GM23338 (cell line): ENCODE data around the gene SPTBN2. TPM values are rescaled to one million over a fixed set of nuclear protein-coding genes. Genes with fewer than 3 reads are reported as not detected.
A peak's percentile ranks its signal among the peaks of the same experiment; 100 is the strongest.

Experiments
- ATAC-seq: fragments of 200-7000 bp; cut with Tn5 transposase; 3 replicates; pipeline ENCODE4 v1.9.1; 2020
- DNase-seq: peaks from one replicate; pipeline ENCODE4 v3.0.0-alpha.2; 2015; ENCODE audit warnings: low spot score
- H2AFZ ChIP-seq: fragments of 200-600 bp; sonication (generic); 2 replicates; pipeline ENCODE4 v1.8.0; 2016; ENCODE audit warnings: antibody characterized with exemption, mild to moderate bottlenecking, moderate library complexity
- H3F3A ChIP-seq: fragments of 200-600 bp; sonication (generic); replicated peaks from 2 replicates; pipeline ENCODE4 v1.8.0; 2017; ENCODE audit warnings: antibody characterized with exemption, mixed run types, low read depth
- H3K27ac ChIP-seq: fragments of 200-600 bp; sonication (generic); 2 replicates; pipeline ENCODE4 v1.6.1; 2016; ENCODE audit warnings: low read depth
- H3K27me3 ChIP-seq: fragments of 200-600 bp; sonication (generic); 2 replicates; pipeline ENCODE4 v1.8.0; 2016; ENCODE audit warnings: mild to moderate bottlenecking, mixed run types, moderate library complexity; ENCODE audit not compliant: insufficient read depth
- H3K36me3 ChIP-seq: fragments of 200-600 bp; sonication (generic); 2 replicates; pipeline ENCODE4 v1.8.0; 2016; ENCODE audit warnings: mild to moderate bottlenecking; ENCODE audit not compliant: insufficient read depth
- H3K4me1 ChIP-seq: fragments of 200-600 bp; sonication (generic); 2 replicates; pipeline ENCODE4 v1.8.0; 2016; ENCODE audit warnings: mild to moderate bottlenecking, moderate library complexity; ENCODE audit not compliant: insufficient read depth
- H3K4me2 ChIP-seq: fragments of 200-600 bp; sonication (generic); 2 replicates; pipeline ENCODE4 v1.7.1; 2017; ENCODE audit warnings: mixed run types
- H3K4me3 ChIP-seq: fragments of 200-600 bp; sonication (generic); 2 replicates; pipeline ENCODE4 v1.6.1; 2016; ENCODE audit warnings: mixed run types
- H3K79me2 ChIP-seq: fragments of 200-600 bp; sonication (generic); replicated peaks from 2 replicates; pipeline ENCODE4 v1.8.0; 2017; ENCODE audit warnings: mild to moderate bottlenecking; ENCODE audit not compliant: insufficient read depth
- H3K9me2 ChIP-seq: fragments of 200-600 bp; sonication (generic); 2 replicates; pipeline ENCODE4 v1.8.0; 2017; ENCODE audit not compliant: insufficient read depth
- H4K20me1 ChIP-seq: fragments of 200-600 bp; sonication (generic); replicated peaks from 2 replicates; pipeline ENCODE4 v1.8.0; 2017; ENCODE audit warnings: mild to moderate bottlenecking; ENCODE audit not compliant: insufficient read depth
- H3K27ac Mint-ChIP-seq: 2 replicates; pipeline ENCODE4 v1.8.0; 2020; ENCODE audit warnings: inconsistent platforms, mild to moderate bottlenecking, moderate library complexity, mixed read lengths
- H3K27me3 Mint-ChIP-seq: 3 replicates; pipeline ENCODE4 v1.8.0; 2022; ENCODE audit warnings: low read depth, mild to moderate bottlenecking, moderate library complexity, mixed read lengths, inconsistent platforms; ENCODE audit not compliant: insufficient read depth, poor library complexity
- H3K36me3 Mint-ChIP-seq: 3 replicates; pipeline ENCODE4 v1.8.0; 2021; ENCODE audit warnings: low read depth, mild to moderate bottlenecking, inconsistent platforms, moderate library complexity, mixed read lengths
- H3K4me1 Mint-ChIP-seq: 3 replicates; pipeline ENCODE4 v1.8.0; 2020; ENCODE audit warnings: mild to moderate bottlenecking, inconsistent platforms, mixed read lengths
- H3K4me3 Mint-ChIP-seq: 3 replicates; pipeline ENCODE4 v1.8.0; 2021; ENCODE audit warnings: moderate library complexity, mild to moderate bottlenecking, inconsistent platforms, mixed read lengths
- H3K9me3 Mint-ChIP-seq: 3 replicates; pipeline ENCODE4 v1.8.0; 2020; ENCODE audit warnings: moderate library complexity, mild to moderate bottlenecking, inconsistent platforms, mixed read lengths
- CREB1 ChIP-seq: fragments of 250-450 bp; sonication (Bioruptor Pico); IDR thresholded peaks from 2 replicates; pipeline ENCODE4 v1.5.0; 2020; ENCODE audit warnings: low read depth, mild to moderate bottlenecking, moderate library complexity
- STAT1 ChIP-seq: IDR thresholded peaks from one replicate; pipeline ENCODE4 v1.6.1; 2016; ENCODE audit warnings: antibody characterized with exemption; ENCODE audit not compliant: unreplicated experiment
- ZNF114 ChIP-seq: fragments of 250-450 bp; sonication (Bioruptor Pico); IDR thresholded peaks from 2 replicates; pipeline ENCODE4 v1.5.0; 2020; ENCODE audit warnings: mild to moderate bottlenecking, moderate library complexity
- ZNF331 ChIP-seq: fragments of 250-450 bp; sonication (Bioruptor Pico); IDR thresholded peaks from 2 replicates; pipeline ENCODE4 v1.5.0; 2020; ENCODE audit warnings: low read depth, mild to moderate bottlenecking, moderate library complexity
- polyA plus RNA-seq: library from polyadenylated mRNA; unstranded; fragments of >200 nt; fragmentation: Nextera tagmentation; extraction: Ambion mirVana; gene quantifications from 2 replicates; pipeline ENCODE4 v1.2.1, GENCODE V29; 2016
- total RNA-seq: library from RNA; depleted of rRNA; stranded (reverse); fragments of >200 nt; shearing (Covaris generic); gene quantifications from 2 replicates; pipeline ENCODE4 v1.2.3, GENCODE V29; 2014
- TF ChIP-seq, protein P1 (sequence below): IDR thresholded peaks from 2 replicates; pipeline ENCODE4 v1.6.1; 2016; ENCODE audit warnings: antibody characterized with exemption
- TF ChIP-seq, protein P2 (sequence below): fragments of 250-450 bp; sonication (Bioruptor Pico); IDR thresholded peaks from 2 replicates; pipeline ENCODE4 v1.5.0; 2020; ENCODE audit warnings: mild to moderate bottlenecking, moderate library complexity

SPTBN2 gene
- total and polyA plus RNA-seq, 2 experiments from 2014 or later, result 7.7 to 49.1 TPM

DNA sequence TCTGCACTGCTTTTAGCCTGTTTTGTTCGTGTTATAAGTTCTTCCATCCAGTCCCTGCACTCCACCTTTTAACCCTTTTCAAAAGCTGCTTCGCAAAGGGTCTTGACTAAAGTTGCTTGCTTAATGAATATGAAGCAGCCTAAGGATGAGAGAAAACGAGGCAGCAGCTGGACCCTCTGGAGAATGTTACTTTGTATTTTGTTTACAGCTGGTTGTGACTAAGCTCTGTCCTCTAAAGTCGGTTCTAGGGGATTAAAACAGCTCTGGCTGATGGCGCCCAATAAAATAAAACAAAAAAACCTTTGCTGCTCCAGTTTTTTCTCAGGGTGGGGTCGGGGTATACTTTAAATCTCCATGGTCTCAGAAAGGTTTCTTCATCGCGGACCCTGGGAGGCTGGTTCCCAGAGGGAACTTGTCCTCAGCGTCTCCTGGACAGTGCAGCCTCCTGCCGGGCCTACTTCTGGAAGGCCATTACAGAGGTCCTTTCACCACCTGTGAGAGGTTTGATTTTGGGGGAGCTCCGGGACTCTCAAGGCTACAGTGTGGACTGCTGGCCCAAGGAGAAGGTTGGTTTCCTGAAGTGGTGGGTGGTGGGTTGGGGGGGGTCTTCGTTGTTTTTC lies 91.3 kb downstream of the SPTBN2 start:
- Mint-ChIP-seq H3K4me3 (peak overlapping the region; percentile 97), H3K36me3 (peaks cover 63% of the 10 kb centered on the region), H3K4me1 (peaks cover 44% of the 10 kb centered on the region), H3K27ac (peak overlapping the region; percentile 99), H3K27me3 (peaks cover 24% of the 10 kb centered on the region), H3K9me3 (peaks cover 4% of the 10 kb centered on the region; the same call in 1 of the 3 replicates)
- H3K9me2 ChIP-seq, result no peaks in the 10 kb centered on the region
- H3K27me3 ChIP-seq, result no peaks in the 10 kb centered on the region
- peaks cover 38% of the 10 kb centered on the region for H3K36me3 ChIP-seq
- peaks cover 89% of the 10 kb centered on the region for H3K79me2 ChIP-seq
- peaks cover 29% of the 10 kb centered on the region for H3F3A ChIP-seq
- H3K4me2 ChIP-seq, result peak overlapping the region; percentile 70
- H3K27ac ChIP-seq, result peak overlapping the region; percentile 90
- no peak overlapping the region for H2AFZ ChIP-seq
- peaks cover 34% of the 10 kb centered on the region for H3K4me1 ChIP-seq
- DNase-seq (peak; percentile 26), ATAC-seq (peak; percentile 31)
- H4K20me1 ChIP-seq, result peaks cover 56% of the 10 kb centered on the region
- H3K4me3 ChIP-seq, result peak overlapping the region; percentile 43
- TF ChIP-seq, protein P1, sequence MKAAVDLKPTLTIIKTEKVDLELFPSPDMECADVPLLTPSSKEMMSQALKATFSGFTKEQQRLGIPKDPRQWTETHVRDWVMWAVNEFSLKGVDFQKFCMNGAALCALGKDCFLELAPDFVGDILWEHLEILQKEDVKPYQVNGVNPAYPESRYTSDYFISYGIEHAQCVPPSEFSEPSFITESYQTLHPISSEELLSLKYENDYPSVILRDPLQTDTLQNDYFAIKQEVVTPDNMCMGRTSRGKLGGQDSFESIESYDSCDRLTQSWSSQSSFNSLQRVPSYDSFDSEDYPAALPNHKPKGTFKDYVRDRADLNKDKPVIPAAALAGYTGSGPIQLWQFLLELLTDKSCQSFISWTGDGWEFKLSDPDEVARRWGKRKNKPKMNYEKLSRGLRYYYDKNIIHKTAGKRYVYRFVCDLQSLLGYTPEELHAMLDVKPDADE, result no peak
- no peak for TF ChIP-seq CREB1
- no peak for TF ChIP-seq STAT1
- TF ChIP-seq ZNF331 (CRISPR knock-in tag), result no peak
- TF ChIP-seq, protein P2, sequence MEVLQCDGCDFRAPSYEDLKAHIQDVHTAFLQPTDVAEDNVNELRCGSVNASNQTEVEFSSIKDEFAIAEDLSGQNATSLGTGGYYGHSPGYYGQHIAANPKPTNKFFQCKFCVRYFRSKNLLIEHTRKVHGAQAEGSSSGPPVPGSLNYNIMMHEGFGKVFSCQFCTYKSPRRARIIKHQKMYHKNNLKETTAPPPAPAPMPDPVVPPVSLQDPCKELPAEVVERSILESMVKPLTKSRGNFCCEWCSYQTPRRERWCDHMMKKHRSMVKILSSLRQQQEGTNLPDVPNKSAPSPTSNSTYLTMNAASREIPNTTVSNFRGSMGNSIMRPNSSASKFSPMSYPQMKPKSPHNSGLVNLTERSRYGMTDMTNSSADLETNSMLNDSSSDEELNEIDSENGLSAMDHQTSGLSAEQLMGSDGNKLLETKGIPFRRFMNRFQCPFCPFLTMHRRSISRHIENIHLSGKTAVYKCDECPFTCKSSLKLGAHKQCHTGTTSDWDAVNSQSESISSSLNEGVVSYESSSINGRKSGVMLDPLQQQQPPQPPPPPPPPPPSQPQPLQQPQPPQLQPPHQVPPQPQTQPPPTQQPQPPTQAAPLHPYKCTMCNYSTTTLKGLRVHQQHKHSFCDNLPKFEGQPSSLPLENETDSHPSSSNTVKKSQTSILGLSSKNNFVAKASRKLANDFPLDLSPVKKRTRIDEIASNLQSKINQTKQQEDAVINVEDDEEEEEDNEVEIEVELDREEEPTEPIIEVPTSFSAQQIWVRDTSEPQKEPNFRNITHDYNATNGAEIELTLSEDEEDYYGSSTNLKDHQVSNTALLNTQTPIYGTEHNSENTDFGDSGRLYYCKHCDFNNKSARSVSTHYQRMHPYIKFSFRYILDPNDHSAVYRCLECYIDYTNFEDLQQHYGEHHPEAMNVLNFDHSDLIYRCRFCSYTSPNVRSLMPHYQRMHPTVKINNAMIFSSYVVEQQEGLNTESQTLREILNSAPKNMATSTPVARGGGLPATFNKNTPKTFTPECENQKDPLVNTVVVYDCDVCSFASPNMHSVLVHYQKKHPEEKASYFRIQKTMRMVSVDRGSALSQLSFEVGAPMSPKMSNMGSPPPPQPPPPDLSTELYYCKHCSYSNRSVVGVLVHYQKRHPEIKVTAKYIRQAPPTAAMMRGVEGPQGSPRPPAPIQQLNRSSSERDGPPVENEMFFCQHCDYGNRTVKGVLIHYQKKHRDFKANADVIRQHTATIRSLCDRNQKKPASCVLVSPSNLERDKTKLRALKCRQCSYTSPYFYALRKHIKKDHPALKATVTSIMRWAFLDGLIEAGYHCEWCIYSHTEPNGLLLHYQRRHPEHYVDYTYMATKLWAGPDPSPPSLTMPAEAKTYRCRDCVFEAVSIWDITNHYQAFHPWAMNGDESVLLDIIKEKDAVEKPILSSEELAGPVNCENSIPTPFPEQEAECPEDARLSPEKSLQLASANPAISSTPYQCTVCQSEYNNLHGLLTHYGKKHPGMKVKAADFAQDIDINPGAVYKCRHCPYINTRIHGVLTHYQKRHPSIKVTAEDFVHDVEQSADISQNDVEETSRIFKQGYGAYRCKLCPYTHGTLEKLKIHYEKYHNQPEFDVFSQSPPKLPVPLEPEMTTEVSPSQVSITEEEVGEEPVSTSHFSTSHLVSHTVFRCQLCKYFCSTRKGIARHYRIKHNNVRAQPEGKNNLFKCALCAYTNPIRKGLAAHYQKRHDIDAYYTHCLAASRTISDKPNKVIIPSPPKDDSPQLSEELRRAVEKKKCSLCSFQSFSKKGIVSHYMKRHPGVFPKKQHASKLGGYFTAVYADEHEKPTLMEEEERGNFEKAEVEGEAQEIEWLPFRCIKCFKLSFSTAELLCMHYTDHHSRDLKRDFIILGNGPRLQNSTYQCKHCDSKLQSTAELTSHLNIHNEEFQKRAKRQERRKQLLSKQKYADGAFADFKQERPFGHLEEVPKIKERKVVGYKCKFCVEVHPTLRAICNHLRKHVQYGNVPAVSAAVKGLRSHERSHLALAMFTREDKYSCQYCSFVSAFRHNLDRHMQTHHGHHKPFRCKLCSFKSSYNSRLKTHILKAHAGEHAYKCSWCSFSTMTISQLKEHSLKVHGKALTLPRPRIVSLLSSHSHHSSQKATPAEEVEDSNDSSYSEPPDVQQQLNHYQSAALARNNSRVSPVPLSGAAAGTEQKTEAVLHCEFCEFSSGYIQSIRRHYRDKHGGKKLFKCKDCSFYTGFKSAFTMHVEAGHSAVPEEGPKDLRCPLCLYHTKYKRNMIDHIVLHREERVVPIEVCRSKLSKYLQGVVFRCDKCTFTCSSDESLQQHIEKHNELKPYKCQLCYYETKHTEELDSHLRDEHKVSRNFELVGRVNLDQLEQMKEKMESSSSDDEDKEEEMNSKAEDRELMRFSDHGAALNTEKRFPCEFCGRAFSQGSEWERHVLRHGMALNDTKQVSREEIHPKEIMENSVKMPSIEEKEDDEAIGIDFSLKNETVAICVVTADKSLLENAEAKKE (CRISPR knock-in tag), result no peak
- no peak for TF ChIP-seq ZNF114 (CRISPR knock-in tag)
